Measurements from ENCODE around the gene SYCE3.

SYCE3 gene

GRCh38 chr22:50599816-50600455, 37.2 kb upstream of the SYCE3 start:
- peak in 3 of 4 experiments; percentile 13 to 63 (median 44) for DNase-seq

- DNase-seq = no peak
These were observed 34.4 kb upstream of the SYCE3 start for GRCh38 chr22:50597097-50597496.

- no peak for DNase-seq
These were observed 32.5 kb upstream of the SYCE3 start for GRCh38 chr22:50595189-50595588.

GRCh38 chr22:50587407-50587806, 24.7 kb upstream of the SYCE3 start:
- DNase-seq = no peak

GRCh38 chr22:50586416-50586815, 23.7 kb upstream of the SYCE3 start:
- DNase-seq = no peak

- no peak for DNase-seq
These were observed 23.1 kb upstream of the SYCE3 start for GRCh38 chr22:50585781-50586180.

GRCh38 chr22:50585238-50585637, 22.5 kb upstream of the SYCE3 start:
- DNase-seq = no peak

GRCh38 chr22:50584106-50585096, 21.7 kb upstream of the SYCE3 start:
- no peak for DNase-seq

- no peak for DNase-seq
These were observed 20.7 kb upstream of the SYCE3 start for GRCh38 chr22:50583294-50583861.

- DNase-seq = peak; percentile 91 to 99 (median 95)
These were observed 20.0 kb upstream of the SYCE3 start, which contains the start of gene CHKB for GRCh38 chr22:50582493-50583293. TSS of gene CHKB (minus strand) at chr22:50582849. CDS start at chr22:50582781, 68 bp downstream.

GRCh38 chr22:50581950-50582492, 19.3 kb upstream of the SYCE3 start:
- DNase-seq = peak in 1 of 4 experiments; percentile 30

- no peak for DNase-seq
These were observed 18.6 kb upstream of the SYCE3 start for GRCh38 chr22:50581031-50581949.

GRCh38 chr22:50579752-50580151, 17.0 kb upstream of the SYCE3 start:
- DNase-seq = no peak

GRCh38 chr22:50578776-50579310, 16.1 kb upstream of the SYCE3 start:
- no peak for DNase-seq

- DNase-seq = no peak
These were observed 15.5 kb upstream of the SYCE3 start, which contains the start of gene CPT1B for GRCh38 chr22:50577987-50578775. TSS of gene CPT1B (minus strand) at chr22:50578427. CDS start at chr22:50577915, 512 bp downstream.

- no peak for DNase-seq
These were observed 14.9 kb upstream of the SYCE3 start for GRCh38 chr22:50577697-50577986.

- DNase-seq = no peak
These were observed 14.3 kb upstream of the SYCE3 start for GRCh38 chr22:50576806-50577696.

- DNase-seq = no peak
These were observed 13.4 kb upstream of the SYCE3 start for GRCh38 chr22:50576070-50576469.

- DNase-seq = no peak
These were observed 12.8 kb upstream of the SYCE3 start for GRCh38 chr22:50575426-50575941.

Measured in activated naive CD4-positive, alpha-beta T cell (primary cell).